ENCODE data around the gene MTREX.

The MTREX gene

GRCh38 chr5:55437452-55437851, 129.7 kb downstream of the MTREX start:
- no peak for FAIRE-seq

DNA sequence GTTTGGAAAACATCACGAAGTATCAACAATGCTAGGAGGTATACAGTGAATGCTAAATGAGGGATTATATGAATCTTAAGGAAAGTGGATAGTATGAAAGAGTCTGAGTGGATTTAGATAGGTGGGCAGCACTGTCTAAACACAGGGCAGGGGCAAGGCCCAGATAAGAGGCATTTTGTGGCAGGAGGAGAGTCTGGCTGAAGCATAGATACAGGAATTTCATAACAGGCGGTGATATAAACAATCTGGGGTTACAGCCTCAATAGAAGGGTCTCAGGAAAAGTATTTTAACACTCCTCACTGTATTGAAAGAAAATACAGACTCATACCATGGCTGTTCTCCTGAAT, 130.0 kb downstream of the MTREX start:
- FAIRE-seq = no peak

GRCh38 chr5:55438998-55439397, 131.2 kb downstream of the MTREX start:
- no peak for FAIRE-seq

- no peak for FAIRE-seq
Measured at GRCh38 chr5:55440188-55440646, 132.4 kb downstream of the MTREX start.

GRCh38 chr5:55441107-55441771, 133.4 kb downstream of the MTREX start:
- FAIRE-seq = no peak

DNA sequence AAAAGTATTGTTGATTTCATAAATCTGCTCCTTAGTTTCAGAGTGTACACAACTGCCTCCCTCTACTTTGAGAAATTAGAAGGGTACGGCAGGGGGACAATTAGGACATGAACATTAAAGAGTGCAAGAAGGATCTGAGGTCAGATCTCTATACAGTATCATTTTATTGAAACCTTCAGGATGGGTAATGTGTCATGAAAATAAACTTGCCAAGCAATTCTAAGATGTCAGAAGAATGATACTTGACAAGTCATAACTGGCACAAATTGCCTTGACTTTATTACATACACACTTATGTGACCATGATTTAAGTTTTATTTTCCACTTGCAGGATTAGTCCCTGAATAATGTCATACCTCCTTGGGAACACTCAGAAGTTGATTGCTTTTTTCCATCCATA, 134.2 kb downstream of the MTREX start:
- FAIRE-seq = no peak

- FAIRE-seq = no peak
Measured at GRCh38 chr5:55445791-55446190, 138.0 kb downstream of the MTREX start.

DNA sequence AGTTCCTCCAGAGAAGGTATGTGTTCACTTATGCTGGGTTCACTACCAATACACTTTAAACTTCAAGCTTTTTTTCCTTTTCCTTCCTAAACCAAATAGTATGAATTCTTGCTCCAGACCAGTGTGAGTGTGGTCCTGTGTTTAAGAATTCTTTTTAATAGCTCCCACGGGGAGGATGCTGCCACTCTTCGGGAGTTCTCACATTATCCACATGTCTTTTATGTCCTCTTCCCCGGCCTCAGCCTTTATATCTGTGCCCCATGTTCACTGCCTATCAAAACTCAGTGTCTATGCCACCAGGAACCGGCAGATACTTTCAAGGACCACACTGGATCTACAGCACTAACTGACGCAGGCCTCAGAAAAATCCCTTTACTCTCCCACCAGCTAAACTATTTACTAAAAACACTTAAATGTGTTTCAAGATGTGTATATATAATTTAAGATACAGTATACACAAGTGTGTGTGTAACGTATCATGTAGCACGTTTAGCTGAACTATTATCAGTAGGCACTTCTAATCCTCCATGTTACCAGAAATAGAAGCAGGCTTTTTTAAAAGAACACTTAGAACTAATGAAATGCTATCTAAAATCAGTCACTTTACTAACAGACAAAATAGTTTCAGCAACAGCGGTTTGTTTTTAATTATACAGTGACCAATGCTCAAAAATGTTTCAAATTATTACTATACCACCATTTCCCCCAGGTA, 139.0 kb downstream of the MTREX start:
- FAIRE-seq = no peak

GRCh38 chr5:55450050-55450765, 142.4 kb downstream of the MTREX start:
- no peak for FAIRE-seq

GRCh38 chr5:55451976-55452375, 144.2 kb downstream of the MTREX start:
- FAIRE-seq = no peak

DNA sequence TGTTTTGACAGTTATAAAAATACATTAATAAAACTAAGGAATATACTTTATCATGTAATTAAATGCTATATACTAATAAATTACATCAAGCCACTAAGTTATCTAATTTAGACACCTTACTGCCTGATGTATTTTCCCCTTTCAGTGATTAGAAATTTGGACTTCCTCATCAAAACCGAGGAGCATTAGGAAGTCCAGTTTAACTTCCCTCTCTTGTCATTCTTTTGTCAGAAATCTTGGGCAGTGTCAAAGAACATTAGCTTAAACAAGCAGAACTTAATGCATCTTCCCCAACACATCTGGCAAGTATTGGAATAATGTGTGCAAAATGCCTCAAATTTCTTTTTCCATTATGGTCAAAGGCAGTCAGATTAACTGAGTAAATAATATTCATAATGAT, 145.4 kb downstream of the MTREX start:
- FAIRE-seq = no peak

- FAIRE-seq = no peak
Measured at GRCh38 chr5:55454282-55454681, 146.5 kb downstream of the MTREX start.

- peak; percentile 17 for FAIRE-seq
Measured at GRCh38 chr5:55456216-55456895, 148.6 kb downstream of the MTREX start.

DNA sequence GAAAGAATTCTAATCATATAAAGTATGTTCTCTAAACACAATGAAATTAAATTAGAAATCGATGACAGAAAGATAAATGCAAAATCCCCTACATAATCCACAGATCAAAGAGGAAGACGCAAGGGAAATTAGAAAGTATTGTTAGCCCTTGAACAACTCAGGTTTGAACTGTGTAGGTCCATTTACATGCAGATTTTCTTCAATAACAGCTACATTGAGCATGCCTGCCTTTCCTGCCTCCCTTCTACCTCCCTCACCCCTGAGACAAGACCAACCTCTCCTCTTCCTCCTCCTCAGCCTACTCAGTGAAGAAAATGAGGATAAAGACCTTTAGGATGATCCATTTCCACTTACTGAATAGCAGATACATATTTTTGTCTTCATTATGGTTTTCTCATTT, 151.8 kb downstream of the MTREX start:
- no peak for FAIRE-seq

- FAIRE-seq = no peak
Measured at GRCh38 chr5:55463613-55464012, 155.8 kb downstream of the MTREX start.

- FAIRE-seq = no peak
Measured at GRCh38 chr5:55467862-55468551, 160.2 kb downstream of the MTREX start.

DNA sequence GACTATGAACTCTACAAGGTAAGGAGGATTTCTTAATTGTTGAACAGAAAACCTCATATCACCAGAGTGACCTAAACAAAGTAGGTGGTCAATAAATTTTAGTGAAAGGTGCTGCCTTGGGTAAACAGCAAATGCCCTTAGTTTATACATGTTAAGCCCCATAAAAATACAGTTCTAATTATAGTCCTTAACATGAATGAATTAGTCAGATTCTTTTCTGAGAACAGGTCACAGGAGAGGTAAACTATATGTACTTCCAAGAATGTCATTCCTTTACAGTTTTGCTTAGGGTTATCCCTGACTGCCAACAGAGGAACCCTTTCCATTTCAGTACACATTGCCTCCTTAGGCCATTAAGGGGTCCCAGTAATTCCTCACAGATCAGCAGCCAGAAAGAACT, 162.1 kb downstream of the MTREX start:
- FAIRE-seq = no peak

DNA sequence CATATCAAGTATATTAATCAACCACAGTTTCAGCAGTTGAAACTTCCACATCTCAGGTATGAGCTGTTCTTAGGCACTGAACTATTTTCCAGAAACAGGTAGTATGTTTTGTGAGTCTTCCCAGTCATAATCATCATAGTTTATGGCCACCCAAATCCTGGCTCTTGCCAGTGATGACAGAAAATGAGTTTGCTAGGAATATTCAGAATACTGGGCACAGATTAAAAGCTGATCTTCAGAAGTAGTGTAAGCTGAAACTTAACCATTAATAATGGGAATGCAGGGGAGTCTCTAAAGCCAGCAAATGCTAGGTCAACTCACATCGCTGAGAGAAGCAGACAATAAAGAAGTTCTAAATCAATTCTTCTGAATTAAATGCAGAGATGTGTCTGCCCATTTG, 162.5 kb downstream of the MTREX start:
- no peak for FAIRE-seq

- no peak for FAIRE-seq
Measured at GRCh38 chr5:55471468-55471867, 163.7 kb downstream of the MTREX start.

DNA sequence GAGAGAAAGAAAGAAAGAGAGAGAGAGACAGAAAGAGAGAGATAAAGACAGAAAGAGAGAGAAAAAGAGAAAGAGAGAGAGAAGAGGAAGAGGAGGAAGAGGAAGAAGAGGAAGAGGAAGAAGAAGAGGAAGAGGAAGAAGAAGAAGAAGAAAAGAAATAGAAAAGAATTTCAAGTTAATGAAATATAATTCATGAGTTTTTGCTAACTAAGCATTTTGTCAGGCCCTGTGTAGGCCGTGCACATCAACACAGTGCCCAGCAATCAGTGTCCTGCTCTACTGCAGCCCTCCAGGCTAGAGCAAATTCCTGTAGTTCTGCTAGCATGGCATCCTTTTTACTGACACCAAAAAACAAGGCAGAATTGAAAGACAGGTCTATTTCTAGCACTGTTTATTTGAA, 164.9 kb downstream of the MTREX start:
- FAIRE-seq = no peak
